ENCODE measurements around the gene RTKN. TPM values are rescaled to one million over a fixed set of nuclear protein-coding genes. Genes with fewer than 3 reads are reported as not detected.
"Not testable (repeated sequence)": the region's sequence is repeated elsewhere in the genome, so short reads cannot be mapped to it uniquely, and the experiment has no call there.

RTKN gene
- total RNA-seq, 1 experiment from 2014 or later = 83.1 TPM

- BruUV-seq (replicated peaks) = no TSS peak
- POLR2A ChIA-PET = no interaction called here
- ATAC-seq (no peak), DNase-seq (ENCODE audit: low read depth, low spot score) (no peak)
- Histone ChIP-seq H3K4me3 (ENCODE audit: low read depth in 2 of 2, low read length in 2 of 2) (no peak overlapping the region), H3K27me3 (ENCODE audit: control insufficient read depth, insufficient read depth, low read length) (no peaks in the 10 kb centered on the region), H3K9me3 (ENCODE audit: control insufficient read depth, insufficient read depth, low read depth, low read length) (no peaks in the 10 kb centered on the region), H3K4me1 (ENCODE audit: control insufficient read depth, insufficient read depth, low read length) (peaks cover 4% of the 10 kb centered on the region; the same call in 1 of the 2 replicates), H3K27ac (ENCODE audit: low read length) (no peak overlapping the region), H3K36me3 (ENCODE audit: control insufficient read depth, insufficient read depth, low read length) (no peaks in the 10 kb centered on the region; the same call in none of the 2 replicates)
- CTCF ChIA-PET = no interaction called here
- intact Hi-C loops (cut with micrococcal nuclease; ENCODE audit: unreplicated experiment) = no loop called here
- in situ Hi-C loops (cut with HindIII; ENCODE audit: low pct_unique_long_range_greater_than_20kb, low sequenced_read_pairs) = no loop called here
- no peak for TF ChIP-seq REST (IDR thresholded peaks at IDR 0.05; ENCODE audit: insufficient read depth in 1 of 2, low read depth in 2 of 2, low read length in 1 of 2)
- TF ChIP-seq POLR2AphosphoS5 (IDR thresholded peaks at IDR 0.05; ENCODE audit: low read depth, low read length) = peak; percentile 31; the same call in 1 of the 2 replicates
Measured at GRCh38 chr2:74423231-74424095, 18.3 kb downstream of the RTKN start.

- DNase-seq (ENCODE audit: low read depth, low spot score) = no peak
- Histone ChIP-seq H3K27ac (ENCODE audit: low read length) (peak within 1 kb of the TSS; percentile 86), H3K27me3 (ENCODE audit: control insufficient read depth, insufficient read depth, low read length) (no peaks in the 10 kb centered on the region), H3K4me3 (ENCODE audit: low read depth in 2 of 2, low read length in 2 of 2) (peak within 1 kb of the TSS; percentile 84 to 89), H3K36me3 (ENCODE audit: control insufficient read depth, insufficient read depth, low read length) (no peaks in the 10 kb centered on the region; the same call in 1 of the 2 replicates), H3K4me1 (ENCODE audit: control insufficient read depth, insufficient read depth, low read length) (peaks cover 4% of the 10 kb centered on the region; the same call in 1 of the 2 replicates), H3K9me3 (ENCODE audit: control insufficient read depth, insufficient read depth, low read depth, low read length) (no peaks in the 10 kb centered on the region)
- intact Hi-C loops (cut with micrococcal nuclease; ENCODE audit: unreplicated experiment) (no loop called here), in situ Hi-C loops (cut with HindIII; ENCODE audit: low pct_unique_long_range_greater_than_20kb, low sequenced_read_pairs) (no loop called here)
- ChIA-PET CTCF (interaction anchor here (0.7 kb wide), 1 partner anchor 111 kb away, joined by 6 read pairs; no protein-coding TSS in a partner anchor), POLR2A (interaction anchor here (0.6 to 1.5 kb wide), 3 partner anchors 19 to 251 kb away, joined by 3 to 7 read pairs (median 6); no protein-coding TSS in a partner anchor)
- TF ChIP-seq POLR2AphosphoS5 (IDR thresholded peaks at IDR 0.05; ENCODE audit: low read depth, low read length) (0 out of 2 replicates have a peak, but pooled peaks have one; percentile 44), TCF7L2 (IDR thresholded peaks at IDR 0.05; ENCODE audit: low read depth, low read length) (no peak), REST (IDR thresholded peaks at IDR 0.05; ENCODE audit: insufficient read depth in 1 of 2, low read depth in 2 of 2, low read length in 1 of 2) (no peak), SIN3A (IDR thresholded peaks at IDR 0.05; ENCODE audit: borderline replicate concordance, insufficient read depth, low read depth, low read length) (0 out of 2 replicates have a peak, but pooled peaks have one; percentile 53)
- BruUV-seq (replicated peaks) = no TSS peak
- peak; percentile 94 for ATAC-seq
Measured at GRCh38 chr2:74421221-74421870, 20.4 kb downstream of the RTKN start, which contains the start of the genes C2orf81 and WDR54. Gene C2orf81 (minus strand): TSS chr2:74421619. CDS start chr2:74421560, 59 bp downstream. Gene WDR54 (plus strand): TSS chr2:74421730. CDS start chr2:74422154, 424 bp downstream.

- Histone ChIP-seq H3K27ac (ENCODE audit: low read length) (peak overlapping the region; percentile 86), H3K4me3 (ENCODE audit: low read depth in 2 of 2, low read length in 2 of 2) (peak overlapping the region; percentile 84 to 89)
- DNase-seq (ENCODE audit: low read depth, low spot score); BruUV-seq (replicated peaks); H3K4me1 ChIP-seq (ENCODE audit: control insufficient read depth, insufficient read depth, low read length); H3K9me3 ChIP-seq (ENCODE audit: control insufficient read depth, insufficient read depth, low read depth, low read length); H3K27me3 ChIP-seq (ENCODE audit: control insufficient read depth, insufficient read depth, low read length); intact Hi-C loops (cut with micrococcal nuclease; ENCODE audit: unreplicated experiment); ATAC-seq; H3K36me3 ChIP-seq (ENCODE audit: control insufficient read depth, insufficient read depth, low read length); in situ Hi-C loops (cut with HindIII; ENCODE audit: low pct_unique_long_range_greater_than_20kb, low sequenced_read_pairs): not testable (repeated sequence)
- CTCF ChIA-PET = interaction anchor here (0.7 kb wide), 1 partner anchor 111 kb away, joined by 6 read pairs; no protein-coding TSS in a partner anchor
- POLR2A ChIA-PET = interaction anchor here (0.6 to 1.5 kb wide), 5 partner anchors 13 to 251 kb away, joined by 3 to 8 read pairs (median 7); partner anchors contain the start of gene DCTN1
Measured at GRCh38 chr2:74420443-74421103, 21.2 kb downstream of the RTKN start.

Measured in Panc1 (cell line).